GM23338 (cell line): ENCODE data around the gene DLG4. TPM values are rescaled to one million over a fixed set of nuclear protein-coding genes. Genes with fewer than 3 reads are reported as not detected.
A peak's percentile ranks its signal among the peaks of the same experiment; 100 is the strongest.

Experiments used
- ATAC-seq: fragments of 200-7000 bp; cut with Tn5 transposase; 3 replicates; pipeline ENCODE4 v1.9.1; 2020
- DNase-seq: peaks from one replicate; pipeline ENCODE4 v3.0.0-alpha.2; 2015; ENCODE audit warnings: low spot score
- H2AFZ ChIP-seq: fragments of 200-600 bp; sonication (generic); 2 replicates; pipeline ENCODE4 v1.8.0; 2016; ENCODE audit warnings: antibody characterized with exemption, mild to moderate bottlenecking, moderate library complexity
- H3F3A ChIP-seq: fragments of 200-600 bp; sonication (generic); replicated peaks from 2 replicates; pipeline ENCODE4 v1.8.0; 2017; ENCODE audit warnings: antibody characterized with exemption, mixed run types, low read depth
- H3K27ac ChIP-seq: fragments of 200-600 bp; sonication (generic); 2 replicates; pipeline ENCODE4 v1.6.1; 2016; ENCODE audit warnings: low read depth
- H3K27me3 ChIP-seq: fragments of 200-600 bp; sonication (generic); 2 replicates; pipeline ENCODE4 v1.8.0; 2016; ENCODE audit warnings: mild to moderate bottlenecking, mixed run types, moderate library complexity; ENCODE audit not compliant: insufficient read depth
- H3K36me3 ChIP-seq: fragments of 200-600 bp; sonication (generic); 2 replicates; pipeline ENCODE4 v1.8.0; 2016; ENCODE audit warnings: mild to moderate bottlenecking; ENCODE audit not compliant: insufficient read depth
- H3K4me1 ChIP-seq: fragments of 200-600 bp; sonication (generic); 2 replicates; pipeline ENCODE4 v1.8.0; 2016; ENCODE audit warnings: mild to moderate bottlenecking, moderate library complexity; ENCODE audit not compliant: insufficient read depth
- H3K4me2 ChIP-seq: fragments of 200-600 bp; sonication (generic); 2 replicates; pipeline ENCODE4 v1.7.1; 2017; ENCODE audit warnings: mixed run types
- H3K4me3 ChIP-seq: fragments of 200-600 bp; sonication (generic); 2 replicates; pipeline ENCODE4 v1.6.1; 2016; ENCODE audit warnings: mixed run types
- H3K79me2 ChIP-seq: fragments of 200-600 bp; sonication (generic); replicated peaks from 2 replicates; pipeline ENCODE4 v1.8.0; 2017; ENCODE audit warnings: mild to moderate bottlenecking; ENCODE audit not compliant: insufficient read depth
- H3K9me2 ChIP-seq: fragments of 200-600 bp; sonication (generic); 2 replicates; pipeline ENCODE4 v1.8.0; 2017; ENCODE audit not compliant: insufficient read depth
- H4K20me1 ChIP-seq: fragments of 200-600 bp; sonication (generic); replicated peaks from 2 replicates; pipeline ENCODE4 v1.8.0; 2017; ENCODE audit warnings: mild to moderate bottlenecking; ENCODE audit not compliant: insufficient read depth
- H3K27ac Mint-ChIP-seq: 2 replicates; pipeline ENCODE4 v1.8.0; 2020; ENCODE audit warnings: inconsistent platforms, mild to moderate bottlenecking, moderate library complexity, mixed read lengths
- H3K27me3 Mint-ChIP-seq: 3 replicates; pipeline ENCODE4 v1.8.0; 2022; ENCODE audit warnings: low read depth, mild to moderate bottlenecking, moderate library complexity, mixed read lengths, inconsistent platforms; ENCODE audit not compliant: insufficient read depth, poor library complexity
- H3K36me3 Mint-ChIP-seq: 3 replicates; pipeline ENCODE4 v1.8.0; 2021; ENCODE audit warnings: low read depth, mild to moderate bottlenecking, inconsistent platforms, moderate library complexity, mixed read lengths
- H3K4me1 Mint-ChIP-seq: 3 replicates; pipeline ENCODE4 v1.8.0; 2020; ENCODE audit warnings: mild to moderate bottlenecking, inconsistent platforms, mixed read lengths
- H3K4me3 Mint-ChIP-seq: 3 replicates; pipeline ENCODE4 v1.8.0; 2021; ENCODE audit warnings: moderate library complexity, mild to moderate bottlenecking, inconsistent platforms, mixed read lengths
- H3K9me3 Mint-ChIP-seq: 3 replicates; pipeline ENCODE4 v1.8.0; 2020; ENCODE audit warnings: moderate library complexity, mild to moderate bottlenecking, inconsistent platforms, mixed read lengths
- CREB1 ChIP-seq: fragments of 250-450 bp; sonication (Bioruptor Pico); IDR thresholded peaks from 2 replicates; pipeline ENCODE4 v1.5.0; 2020; ENCODE audit warnings: low read depth, mild to moderate bottlenecking, moderate library complexity
- EZH2phosphoT487 ChIP-seq: fragments of 200-600 bp; sonication (generic); IDR thresholded peaks from one replicate; pipeline ENCODE4 v1.8.1; 2018; ENCODE audit warnings: antibody characterized with exemption; ENCODE audit not compliant: unreplicated experiment
- JUNB ChIP-seq: IDR thresholded peaks from one replicate; pipeline ENCODE4 v1.6.1; 2016; ENCODE audit warnings: antibody characterized with exemption; ENCODE audit not compliant: unreplicated experiment
- NANOG ChIP-seq: IDR thresholded peaks from 2 replicates; pipeline ENCODE4 v1.6.1; 2016; ENCODE audit warnings: antibody characterized with exemption, borderline replicate concordance
- POLR2AphosphoS5 ChIP-seq: IDR thresholded peaks from 2 replicates; pipeline ENCODE4 v1.6.1; 2016; ENCODE audit warnings: antibody characterized with exemption, low read depth
- ZNF114 ChIP-seq: fragments of 250-450 bp; sonication (Bioruptor Pico); IDR thresholded peaks from 2 replicates; pipeline ENCODE4 v1.5.0; 2020; ENCODE audit warnings: mild to moderate bottlenecking, moderate library complexity
- ZNF331 ChIP-seq: fragments of 250-450 bp; sonication (Bioruptor Pico); IDR thresholded peaks from 2 replicates; pipeline ENCODE4 v1.5.0; 2020; ENCODE audit warnings: low read depth, mild to moderate bottlenecking, moderate library complexity
- polyA plus RNA-seq: library from polyadenylated mRNA; unstranded; fragments of >200 nt; fragmentation: Nextera tagmentation; extraction: Ambion mirVana; gene quantifications from 2 replicates; pipeline ENCODE4 v1.2.1, GENCODE V29; 2016
- total RNA-seq: library from RNA; depleted of rRNA; stranded (reverse); fragments of >200 nt; shearing (Covaris generic); gene quantifications from 2 replicates; pipeline ENCODE4 v1.2.3, GENCODE V29; 2014
- TF ChIP-seq, protein P1 (sequence below): fragments of 250-450 bp; sonication (Bioruptor Pico); IDR thresholded peaks from 2 replicates; pipeline ENCODE4 v1.5.0; 2020; ENCODE audit warnings: mild to moderate bottlenecking, moderate library complexity
- TF ChIP-seq, protein P2 (sequence below): IDR thresholded peaks from 2 replicates; pipeline ENCODE4 v1.6.1; 2016; ENCODE audit warnings: antibody characterized with exemption

The DLG4 gene
- total and polyA plus RNA-seq, 2 experiments from 2014 or later, result 11.1 to 31.0 TPM

DNA sequence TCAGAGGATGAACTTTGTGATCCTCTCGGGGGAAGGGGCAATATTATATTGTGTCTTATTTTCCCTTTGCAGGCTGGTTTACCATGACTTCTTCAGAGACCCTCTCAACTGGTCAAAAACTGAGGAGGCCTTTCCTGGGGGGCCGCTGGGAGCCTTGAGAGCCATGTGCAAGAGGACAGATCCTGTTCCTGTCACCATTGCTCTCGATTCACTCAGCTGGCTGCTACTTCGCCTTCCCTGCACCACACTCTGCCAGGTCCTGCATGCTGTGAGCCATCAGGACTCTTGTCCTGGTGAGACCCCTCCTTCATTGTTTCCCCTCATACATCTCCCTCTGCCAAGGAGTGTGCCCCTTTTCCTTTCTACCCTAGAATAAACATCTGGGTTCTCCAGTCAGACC, 34.9 kb upstream of the DLG4 start (continued):
- TF ChIP-seq, protein P1, sequence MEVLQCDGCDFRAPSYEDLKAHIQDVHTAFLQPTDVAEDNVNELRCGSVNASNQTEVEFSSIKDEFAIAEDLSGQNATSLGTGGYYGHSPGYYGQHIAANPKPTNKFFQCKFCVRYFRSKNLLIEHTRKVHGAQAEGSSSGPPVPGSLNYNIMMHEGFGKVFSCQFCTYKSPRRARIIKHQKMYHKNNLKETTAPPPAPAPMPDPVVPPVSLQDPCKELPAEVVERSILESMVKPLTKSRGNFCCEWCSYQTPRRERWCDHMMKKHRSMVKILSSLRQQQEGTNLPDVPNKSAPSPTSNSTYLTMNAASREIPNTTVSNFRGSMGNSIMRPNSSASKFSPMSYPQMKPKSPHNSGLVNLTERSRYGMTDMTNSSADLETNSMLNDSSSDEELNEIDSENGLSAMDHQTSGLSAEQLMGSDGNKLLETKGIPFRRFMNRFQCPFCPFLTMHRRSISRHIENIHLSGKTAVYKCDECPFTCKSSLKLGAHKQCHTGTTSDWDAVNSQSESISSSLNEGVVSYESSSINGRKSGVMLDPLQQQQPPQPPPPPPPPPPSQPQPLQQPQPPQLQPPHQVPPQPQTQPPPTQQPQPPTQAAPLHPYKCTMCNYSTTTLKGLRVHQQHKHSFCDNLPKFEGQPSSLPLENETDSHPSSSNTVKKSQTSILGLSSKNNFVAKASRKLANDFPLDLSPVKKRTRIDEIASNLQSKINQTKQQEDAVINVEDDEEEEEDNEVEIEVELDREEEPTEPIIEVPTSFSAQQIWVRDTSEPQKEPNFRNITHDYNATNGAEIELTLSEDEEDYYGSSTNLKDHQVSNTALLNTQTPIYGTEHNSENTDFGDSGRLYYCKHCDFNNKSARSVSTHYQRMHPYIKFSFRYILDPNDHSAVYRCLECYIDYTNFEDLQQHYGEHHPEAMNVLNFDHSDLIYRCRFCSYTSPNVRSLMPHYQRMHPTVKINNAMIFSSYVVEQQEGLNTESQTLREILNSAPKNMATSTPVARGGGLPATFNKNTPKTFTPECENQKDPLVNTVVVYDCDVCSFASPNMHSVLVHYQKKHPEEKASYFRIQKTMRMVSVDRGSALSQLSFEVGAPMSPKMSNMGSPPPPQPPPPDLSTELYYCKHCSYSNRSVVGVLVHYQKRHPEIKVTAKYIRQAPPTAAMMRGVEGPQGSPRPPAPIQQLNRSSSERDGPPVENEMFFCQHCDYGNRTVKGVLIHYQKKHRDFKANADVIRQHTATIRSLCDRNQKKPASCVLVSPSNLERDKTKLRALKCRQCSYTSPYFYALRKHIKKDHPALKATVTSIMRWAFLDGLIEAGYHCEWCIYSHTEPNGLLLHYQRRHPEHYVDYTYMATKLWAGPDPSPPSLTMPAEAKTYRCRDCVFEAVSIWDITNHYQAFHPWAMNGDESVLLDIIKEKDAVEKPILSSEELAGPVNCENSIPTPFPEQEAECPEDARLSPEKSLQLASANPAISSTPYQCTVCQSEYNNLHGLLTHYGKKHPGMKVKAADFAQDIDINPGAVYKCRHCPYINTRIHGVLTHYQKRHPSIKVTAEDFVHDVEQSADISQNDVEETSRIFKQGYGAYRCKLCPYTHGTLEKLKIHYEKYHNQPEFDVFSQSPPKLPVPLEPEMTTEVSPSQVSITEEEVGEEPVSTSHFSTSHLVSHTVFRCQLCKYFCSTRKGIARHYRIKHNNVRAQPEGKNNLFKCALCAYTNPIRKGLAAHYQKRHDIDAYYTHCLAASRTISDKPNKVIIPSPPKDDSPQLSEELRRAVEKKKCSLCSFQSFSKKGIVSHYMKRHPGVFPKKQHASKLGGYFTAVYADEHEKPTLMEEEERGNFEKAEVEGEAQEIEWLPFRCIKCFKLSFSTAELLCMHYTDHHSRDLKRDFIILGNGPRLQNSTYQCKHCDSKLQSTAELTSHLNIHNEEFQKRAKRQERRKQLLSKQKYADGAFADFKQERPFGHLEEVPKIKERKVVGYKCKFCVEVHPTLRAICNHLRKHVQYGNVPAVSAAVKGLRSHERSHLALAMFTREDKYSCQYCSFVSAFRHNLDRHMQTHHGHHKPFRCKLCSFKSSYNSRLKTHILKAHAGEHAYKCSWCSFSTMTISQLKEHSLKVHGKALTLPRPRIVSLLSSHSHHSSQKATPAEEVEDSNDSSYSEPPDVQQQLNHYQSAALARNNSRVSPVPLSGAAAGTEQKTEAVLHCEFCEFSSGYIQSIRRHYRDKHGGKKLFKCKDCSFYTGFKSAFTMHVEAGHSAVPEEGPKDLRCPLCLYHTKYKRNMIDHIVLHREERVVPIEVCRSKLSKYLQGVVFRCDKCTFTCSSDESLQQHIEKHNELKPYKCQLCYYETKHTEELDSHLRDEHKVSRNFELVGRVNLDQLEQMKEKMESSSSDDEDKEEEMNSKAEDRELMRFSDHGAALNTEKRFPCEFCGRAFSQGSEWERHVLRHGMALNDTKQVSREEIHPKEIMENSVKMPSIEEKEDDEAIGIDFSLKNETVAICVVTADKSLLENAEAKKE (CRISPR knock-in tag), result no peak
- TF ChIP-seq NANOG (no peak), POLR2AphosphoS5 (no peak)

DNA sequence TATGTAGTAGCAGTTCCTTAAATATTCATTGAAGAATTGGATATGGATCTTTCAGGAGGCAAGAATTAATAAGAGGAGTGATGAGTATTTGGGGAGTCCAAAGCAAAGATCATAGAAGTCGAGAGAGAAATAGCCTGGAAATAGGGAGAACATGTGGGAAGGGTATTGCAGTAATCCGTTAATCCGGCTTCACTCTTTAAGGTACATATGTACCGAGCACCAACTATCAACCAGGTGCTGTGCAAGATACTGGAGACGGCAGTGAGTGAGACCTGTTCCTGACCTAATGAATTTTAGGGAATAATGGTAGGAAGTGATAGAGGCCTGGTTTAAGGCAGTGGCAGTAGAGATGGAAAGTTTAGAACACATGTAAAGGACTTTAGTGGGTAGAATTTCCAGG, 33.4 kb upstream of the DLG4 start:
- Histone ChIP-seq H4K20me1 (peaks cover 28% of the 10 kb centered on the region), H3K4me1 (peaks cover 15% of the 10 kb centered on the region), H3K4me3 (peak overlapping the region; percentile 65), H3K79me2 (peaks cover 47% of the 10 kb centered on the region), H3K27me3 (no peaks in the 10 kb centered on the region), H3K36me3 (peaks cover 13% of the 10 kb centered on the region), H3K4me2 (peak overlapping the region; percentile 87), H3K27ac (peak overlapping the region; percentile 96), H3F3A (peaks cover 15% of the 10 kb centered on the region; the same call in 1 of the 2 replicates), H2AFZ (no peak overlapping the region), H3K9me2 (no peaks in the 10 kb centered on the region)
- Mint-ChIP-seq H3K4me3 (peak overlapping the region; percentile 91), H3K27ac (peak overlapping the region; percentile 100), H3K9me3 (peaks cover 3% of the 10 kb centered on the region; the same call in 2 of the 3 replicates), H3K36me3 (peaks cover 49% of the 10 kb centered on the region), H3K27me3 (peaks cover 18% of the 10 kb centered on the region), H3K4me1 (peaks cover 28% of the 10 kb centered on the region)
- no peak for DNase-seq
- ATAC-seq, result no peak
- TF ChIP-seq, protein P2, sequence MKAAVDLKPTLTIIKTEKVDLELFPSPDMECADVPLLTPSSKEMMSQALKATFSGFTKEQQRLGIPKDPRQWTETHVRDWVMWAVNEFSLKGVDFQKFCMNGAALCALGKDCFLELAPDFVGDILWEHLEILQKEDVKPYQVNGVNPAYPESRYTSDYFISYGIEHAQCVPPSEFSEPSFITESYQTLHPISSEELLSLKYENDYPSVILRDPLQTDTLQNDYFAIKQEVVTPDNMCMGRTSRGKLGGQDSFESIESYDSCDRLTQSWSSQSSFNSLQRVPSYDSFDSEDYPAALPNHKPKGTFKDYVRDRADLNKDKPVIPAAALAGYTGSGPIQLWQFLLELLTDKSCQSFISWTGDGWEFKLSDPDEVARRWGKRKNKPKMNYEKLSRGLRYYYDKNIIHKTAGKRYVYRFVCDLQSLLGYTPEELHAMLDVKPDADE, result no peak
- TF ChIP-seq ZNF114 (CRISPR knock-in tag) (no peak), NANOG (no peak), CREB1 (CRISPR knock-in tag) (no peak), EZH2phosphoT487 (no peak), JUNB (no peak), ZNF331 (CRISPR knock-in tag) (no peak)
- TF ChIP-seq, protein P1 (CRISPR knock-in tag), result no peak
